ENCODE measurements around the gene GRIN3B.

The GRIN3B gene

GRCh38 chr19:1055028-1055425, 54.8 kb downstream of the GRIN3B start:
- Histone ChIP-seq H3K9me3 (ENCODE audit: control insufficient read depth, insufficient read depth, low read length) (no peaks in the 10 kb centered on the region), H3K27ac (ENCODE audit: low read depth, low read length) (no peak overlapping the region)
- no peak for TF ChIP-seq EZH2phosphoT487 (IDR thresholded peaks at IDR 0.05; ENCODE audit: borderline replicate concordance, low read length)
- TF ChIP-seq, protein P1, sequence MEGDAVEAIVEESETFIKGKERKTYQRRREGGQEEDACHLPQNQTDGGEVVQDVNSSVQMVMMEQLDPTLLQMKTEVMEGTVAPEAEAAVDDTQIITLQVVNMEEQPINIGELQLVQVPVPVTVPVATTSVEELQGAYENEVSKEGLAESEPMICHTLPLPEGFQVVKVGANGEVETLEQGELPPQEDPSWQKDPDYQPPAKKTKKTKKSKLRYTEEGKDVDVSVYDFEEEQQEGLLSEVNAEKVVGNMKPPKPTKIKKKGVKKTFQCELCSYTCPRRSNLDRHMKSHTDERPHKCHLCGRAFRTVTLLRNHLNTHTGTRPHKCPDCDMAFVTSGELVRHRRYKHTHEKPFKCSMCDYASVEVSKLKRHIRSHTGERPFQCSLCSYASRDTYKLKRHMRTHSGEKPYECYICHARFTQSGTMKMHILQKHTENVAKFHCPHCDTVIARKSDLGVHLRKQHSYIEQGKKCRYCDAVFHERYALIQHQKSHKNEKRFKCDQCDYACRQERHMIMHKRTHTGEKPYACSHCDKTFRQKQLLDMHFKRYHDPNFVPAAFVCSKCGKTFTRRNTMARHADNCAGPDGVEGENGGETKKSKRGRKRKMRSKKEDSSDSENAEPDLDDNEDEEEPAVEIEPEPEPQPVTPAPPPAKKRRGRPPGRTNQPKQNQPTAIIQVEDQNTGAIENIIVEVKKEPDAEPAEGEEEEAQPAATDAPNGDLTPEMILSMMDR (IDR thresholded peaks at IDR 0.05; ENCODE audit: low read depth, low read length, poor library complexity, severe bottlenecking): no peak

GRCh38 chr19:1055886-1056620, 55.8 kb downstream of the GRIN3B start:
- H3K36me3 ChIP-seq (ENCODE audit: control insufficient read depth, low read length): peaks cover 17% of the 10 kb centered on the region

More at GRCh38 chr19:1055028-1055425, 54.8 kb downstream of the GRIN3B start:
- Histone ChIP-seq H3K4me1 (ENCODE audit: control insufficient read depth, low read length) (peaks cover 10% of the 10 kb centered on the region; the same call in 1 of the 2 replicates), H3F3A (ENCODE audit: control insufficient read depth, insufficient read depth) (no peaks in the 10 kb centered on the region), H3K36me3 (ENCODE audit: control insufficient read depth, low read length) (peaks cover 17% of the 10 kb centered on the region), H3K4me3 (ENCODE audit: low read length) (no peak overlapping the region), H3K4me2 (ENCODE audit: low read length) (no peak overlapping the region), H3K9me2 (replicated peaks; ENCODE audit: control insufficient read depth, low read length) (no peaks in the 10 kb centered on the region), H3K79me2 (ENCODE audit: control insufficient read depth, low read length) (no peaks in the 10 kb centered on the region), H3K27me3 (ENCODE audit: control insufficient read depth, low read length) (no peaks in the 10 kb centered on the region), H4K20me1 (ENCODE audit: control insufficient read depth, insufficient read depth, low read depth, low read length) (no peaks in the 10 kb centered on the region)

GRCh38 chr19:1057176-1057855, 57.1 kb downstream of the GRIN3B start:
- Histone ChIP-seq H3K4me1 (ENCODE audit: control insufficient read depth, low read length) (peaks cover 10% of the 10 kb centered on the region; the same call in 1 of the 2 replicates), H3K4me2 (ENCODE audit: low read length) (no peak overlapping the region), H3K27me3 (ENCODE audit: control insufficient read depth, low read length) (no peaks in the 10 kb centered on the region), H3K27ac (ENCODE audit: low read depth, low read length) (no peak overlapping the region), H3K4me3 (ENCODE audit: low read length) (no peak overlapping the region), H3K9me2 (replicated peaks; ENCODE audit: control insufficient read depth, low read length) (no peaks in the 10 kb centered on the region), H4K20me1 (ENCODE audit: control insufficient read depth, insufficient read depth, low read depth, low read length) (no peaks in the 10 kb centered on the region), H3F3A (ENCODE audit: control insufficient read depth, insufficient read depth) (no peaks in the 10 kb centered on the region), H3K36me3 (ENCODE audit: control insufficient read depth, low read length) (peaks cover 19% of the 10 kb centered on the region), H3K9me3 (ENCODE audit: control insufficient read depth, insufficient read depth, low read length) (no peaks in the 10 kb centered on the region), H3K79me2 (ENCODE audit: control insufficient read depth, low read length) (no peaks in the 10 kb centered on the region)
- no peak for TF ChIP-seq EZH2phosphoT487 (IDR thresholded peaks at IDR 0.05; ENCODE audit: borderline replicate concordance, low read length)
- TF ChIP-seq, protein P1 (IDR thresholded peaks at IDR 0.05; ENCODE audit: low read depth, low read length, poor library complexity, severe bottlenecking): peak; percentile 62

More at GRCh38 chr19:1055886-1056620, 55.8 kb downstream of the GRIN3B start:
- Histone ChIP-seq H3K9me3 (ENCODE audit: control insufficient read depth, insufficient read depth, low read length) (no peaks in the 10 kb centered on the region), H3K27me3 (ENCODE audit: control insufficient read depth, low read length) (no peaks in the 10 kb centered on the region), H3K4me2 (ENCODE audit: low read length) (no peak overlapping the region), H3K4me3 (ENCODE audit: low read length) (no peak overlapping the region), H3K9me2 (replicated peaks; ENCODE audit: control insufficient read depth, low read length) (no peaks in the 10 kb centered on the region), H3K27ac (ENCODE audit: low read depth, low read length) (no peak overlapping the region), H4K20me1 (ENCODE audit: control insufficient read depth, insufficient read depth, low read depth, low read length) (no peaks in the 10 kb centered on the region), H3K4me1 (ENCODE audit: control insufficient read depth, low read length) (peaks cover 10% of the 10 kb centered on the region; the same call in 1 of the 2 replicates), H3K79me2 (ENCODE audit: control insufficient read depth, low read length) (no peaks in the 10 kb centered on the region), H3F3A (ENCODE audit: control insufficient read depth, insufficient read depth) (no peaks in the 10 kb centered on the region)
- TF ChIP-seq, protein P1 (IDR thresholded peaks at IDR 0.05; ENCODE audit: low read depth, low read length, poor library complexity, severe bottlenecking): no peak
- TF ChIP-seq EZH2phosphoT487 (IDR thresholded peaks at IDR 0.05; ENCODE audit: borderline replicate concordance, low read length): no peak

All from DOHH2 (cell line).